ENCODE measurements around the gene WDR13.

- TF ChIP-seq CTCF (IDR thresholded peaks at IDR 0.05), result no peak
- TF ChIP-seq POLR2A (IDR thresholded peaks at IDR 0.05), result no peak
These were observed 4.6 kb downstream of the WDR13 start for GRCh38 chrX:48601741-48602394.

All from stomach (tissue), 4 donors.